NCI-H345 (cell line): ENCODE data around the gene DGAT2L6.
A peak's percentile ranks its signal among the peaks of the same experiment; 100 is the strongest.

Experiments used
- DNase-seq: peaks from one replicate; lab custom pipeline; 2025; lab: John Stamatoyannopoulos, UW

The DGAT2L6 gene

GRCh38 chrX:70176938-70177533 is at the start of gene DGAT2L6:
TSS of gene DGAT2L6 (plus strand) at chrX:70177483. CDS start at chrX:70177583, 100 bp downstream.
- DNase-seq, result peak; percentile 43

- no peak for DNase-seq
Measured at GRCh38 chrX:70128071-70128470, 49.2 kb upstream of the DGAT2L6 start.

GRCh38 chrX:70129816-70130215 is 47.5 kb upstream of the DGAT2L6 start:
- DNase-seq, result no peak

GRCh38 chrX:70132224-70132623 is 45.1 kb upstream of the DGAT2L6 start:
- no peak for DNase-seq

GRCh38 chrX:70132877-70133302 is 44.4 kb upstream of the DGAT2L6 start:
- peak; percentile 56 for DNase-seq

GRCh38 chrX:70133303-70134115 is 43.8 kb upstream of the DGAT2L6 start, which contains the start of gene IGBP1:
TSS of gene IGBP1 (plus strand) at chrX:70133447. CDS start at chrX:70133948, 501 bp downstream.
- peak; percentile 92 for DNase-seq

GRCh38 chrX:70134116-70134477 is 43.2 kb upstream of the DGAT2L6 start:
- DNase-seq, result no peak

- no peak for DNase-seq
Measured at GRCh38 chrX:70138622-70139021, 38.7 kb upstream of the DGAT2L6 start.

GRCh38 chrX:70139736-70140135 is 37.5 kb upstream of the DGAT2L6 start:
- no peak for DNase-seq

- no peak for DNase-seq
Measured at GRCh38 chrX:70141373-70141772, 35.9 kb upstream of the DGAT2L6 start.

GRCh38 chrX:70166601-70167590 is 10.4 kb upstream of the DGAT2L6 start:
- DNase-seq, result no peak

- DNase-seq, result no peak
Measured at GRCh38 chrX:70168238-70169188, 8.8 kb upstream of the DGAT2L6 start.

- no peak for DNase-seq
Measured at GRCh38 chrX:70169281-70169680, 8.0 kb upstream of the DGAT2L6 start.

- no peak for DNase-seq
Measured at GRCh38 chrX:70171624-70172023, 5.7 kb upstream of the DGAT2L6 start.

GRCh38 chrX:70172221-70172620 is 5.1 kb upstream of the DGAT2L6 start:
- DNase-seq, result no peak

- no peak for DNase-seq
Measured at GRCh38 chrX:70172964-70173363, 4.3 kb upstream of the DGAT2L6 start.

- DNase-seq, result no peak
Measured at GRCh38 chrX:70174754-70175153, 2.5 kb upstream of the DGAT2L6 start.

- DNase-seq, result no peak
Measured at GRCh38 chrX:70175338-70175737, 1.9 kb upstream of the DGAT2L6 start.

GRCh38 chrX:70183091-70183490 is 5.8 kb downstream of the DGAT2L6 start:
- no peak for DNase-seq

- DNase-seq, result no peak
Measured at GRCh38 chrX:70190225-70190624, 12.9 kb downstream of the DGAT2L6 start.
